ENCODE data around the gene MOB2.

GRCh38 chr11:1533342-1533725 lies 46.8 kb upstream of the MOB2 start:
- TF ChIP-seq E2F1 (CRISPR knock-in tag; IDR thresholded peaks at IDR 0.05) (no peak), KMT2B (CRISPR knock-in tag; IDR thresholded peaks at IDR 0.05) (no peak), FUBP1 (CRISPR knock-in tag; IDR thresholded peaks at IDR 0.05; ENCODE audit: borderline replicate concordance) (no peak)
